GM21786 (cell line): Measurements from ENCODE around the gene IL17D.
"Not testable (repeated sequence)": the region's sequence is repeated elsewhere in the genome, so short reads cannot be mapped to it uniquely, and the experiment has no call there.

Source experiments
- ATAC-seq: cut with Tn5 transposase; IDR thresholded peaks from one replicate; pipeline ENCODE4 v1.9.1; 2021; ENCODE audit not compliant: unreplicated experiment

IL17D gene

DNA sequence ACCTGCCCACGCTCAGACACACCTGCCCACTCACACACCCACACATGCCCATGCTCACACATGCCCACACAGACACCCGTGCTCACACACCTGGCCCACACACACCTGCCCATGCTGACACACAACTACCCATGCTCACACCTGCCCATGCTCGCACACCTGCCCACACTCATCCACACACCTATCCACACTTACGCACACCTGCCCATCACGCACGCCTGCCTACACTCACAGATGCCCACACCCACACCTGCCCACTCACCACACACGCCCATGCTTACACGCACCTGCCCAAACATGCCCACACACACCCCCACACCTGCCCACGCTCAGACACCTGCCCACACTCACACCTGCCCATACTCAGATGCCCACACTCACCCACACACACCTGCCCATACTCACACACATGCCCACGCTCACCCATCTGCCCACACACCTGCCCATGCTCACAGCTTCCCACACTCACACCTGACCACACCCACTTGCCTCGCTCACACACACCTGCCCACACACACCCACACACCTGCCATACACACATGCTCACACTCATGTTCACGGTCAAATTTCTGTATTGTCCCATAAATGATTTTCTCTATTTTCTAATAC lies 15.6 kb downstream of the IL17D start:
- no peak for ATAC-seq

DNA sequence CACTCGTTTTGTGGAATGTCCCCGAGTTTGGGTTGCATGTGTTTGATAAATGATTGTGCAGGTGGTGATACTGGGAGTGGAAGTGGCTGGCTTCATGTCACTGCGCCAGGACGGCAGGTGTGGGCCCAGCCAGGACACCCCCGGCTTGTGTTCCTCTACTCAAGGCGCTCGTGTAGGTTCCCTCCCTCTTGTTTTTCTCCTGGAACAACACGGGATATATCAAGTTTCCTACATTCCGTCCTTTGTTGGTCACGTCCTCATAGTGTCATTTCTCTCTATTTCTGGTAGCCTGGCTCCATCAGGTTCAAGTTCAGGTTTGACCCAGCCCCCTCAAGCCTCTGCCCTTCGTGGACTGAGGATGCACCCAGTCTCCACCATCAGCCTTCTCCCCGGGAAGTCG lies 16.3 kb downstream of the IL17D start:
- ATAC-seq: no peak

DNA sequence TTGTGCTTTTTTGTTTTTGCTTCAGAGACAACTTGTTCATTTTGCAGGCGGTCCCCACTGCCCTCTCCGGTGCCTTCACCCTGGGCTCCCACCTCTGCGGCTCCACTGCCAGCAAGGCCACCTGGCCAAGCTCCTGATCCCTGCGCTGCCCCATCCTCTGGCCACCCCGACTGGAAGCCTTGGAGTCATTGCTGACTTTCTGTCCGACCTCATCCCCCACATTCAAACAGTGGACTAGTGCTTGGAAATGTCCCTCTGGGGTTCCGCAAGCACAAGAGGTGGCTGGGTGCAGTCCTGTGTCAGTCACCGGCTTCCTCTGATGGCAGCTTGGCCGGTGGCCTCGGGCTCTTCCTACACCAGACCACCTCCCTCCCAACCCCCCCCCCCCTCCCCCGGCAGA lies 17.0 kb downstream of the IL17D start:
- no peak for ATAC-seq

DNA sequence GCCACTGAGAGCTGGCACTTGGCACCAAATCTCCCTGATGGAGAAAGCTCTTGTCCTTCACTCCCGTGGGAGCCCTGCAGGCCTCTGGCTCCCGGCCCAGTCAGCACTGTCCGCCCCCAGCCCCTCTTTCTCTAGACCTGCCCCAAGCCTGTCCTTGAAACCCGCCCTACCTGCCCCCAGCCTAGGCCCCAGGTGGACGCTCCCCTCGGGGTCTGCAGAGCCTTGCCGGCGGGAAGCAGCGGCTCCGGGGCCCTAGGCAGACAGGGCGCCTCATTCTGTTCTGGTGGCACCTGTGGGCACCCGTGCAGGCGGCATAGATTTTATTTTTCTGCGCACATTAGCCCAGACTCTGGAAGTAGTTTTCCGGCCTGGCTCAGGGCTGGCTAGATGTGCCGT lies 17.6 kb downstream of the IL17D start:
- no peak for ATAC-seq

DNA sequence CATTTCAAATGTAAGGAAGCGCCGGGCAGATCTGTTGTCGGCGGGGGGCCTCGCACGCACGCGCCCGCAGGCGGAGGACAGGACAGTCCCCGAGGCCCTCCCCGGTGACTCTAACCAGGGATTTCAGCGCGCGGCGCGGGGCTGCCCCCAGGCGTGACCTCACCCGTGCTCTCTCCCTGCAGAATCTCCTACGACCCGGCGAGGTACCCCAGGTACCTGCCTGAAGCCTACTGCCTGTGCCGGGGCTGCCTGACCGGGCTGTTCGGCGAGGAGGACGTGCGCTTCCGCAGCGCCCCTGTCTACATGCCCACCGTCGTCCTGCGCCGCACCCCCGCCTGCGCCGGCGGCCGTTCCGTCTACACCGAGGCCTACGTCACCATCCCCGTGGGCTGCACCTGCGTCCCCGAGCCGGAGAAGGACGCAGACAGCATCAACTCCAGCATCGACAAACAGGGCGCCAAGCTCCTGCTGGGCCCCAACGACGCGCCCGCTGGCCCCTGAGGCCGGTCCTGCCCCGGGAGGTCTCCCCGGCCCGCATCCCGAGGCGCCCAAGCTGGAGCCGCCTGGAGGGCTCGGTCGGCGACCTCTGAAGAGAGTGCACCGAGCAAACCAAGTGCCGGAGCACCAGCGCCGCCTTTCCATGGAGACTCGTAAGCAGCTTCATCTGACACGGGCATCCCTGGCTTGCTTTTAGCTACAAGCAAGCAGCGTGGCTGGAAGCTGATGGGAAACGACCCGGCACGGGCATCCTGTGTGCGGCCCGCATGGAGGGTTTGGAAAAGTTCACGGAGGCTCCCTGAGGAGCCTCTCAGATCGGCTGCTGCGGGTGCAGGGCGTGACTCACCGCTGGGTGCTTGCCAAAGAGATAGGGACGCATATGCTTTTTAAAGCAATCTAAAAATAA lies 18.2 kb downstream of the IL17D start:
- ATAC-seq: no peak

DNA sequence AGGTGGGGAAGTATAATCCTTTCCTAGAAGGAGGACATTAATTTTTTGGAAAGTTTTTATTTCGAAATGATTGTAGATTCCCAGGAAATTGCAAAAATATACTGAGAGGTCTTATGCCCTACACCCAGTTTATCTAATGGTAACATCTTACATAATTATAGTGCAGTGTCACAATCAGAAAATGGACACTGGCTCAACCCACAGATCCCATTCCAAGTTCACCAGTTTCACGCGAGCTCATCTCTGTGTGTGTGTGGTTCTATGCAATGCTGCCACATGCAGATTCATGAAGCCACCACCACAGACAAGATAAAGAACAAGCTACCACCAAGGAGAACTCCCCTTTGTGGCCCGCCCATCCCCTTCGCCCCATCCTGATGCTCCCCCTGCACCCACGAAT lies 24.4 kb downstream of the IL17D start:
- no peak for ATAC-seq

DNA sequence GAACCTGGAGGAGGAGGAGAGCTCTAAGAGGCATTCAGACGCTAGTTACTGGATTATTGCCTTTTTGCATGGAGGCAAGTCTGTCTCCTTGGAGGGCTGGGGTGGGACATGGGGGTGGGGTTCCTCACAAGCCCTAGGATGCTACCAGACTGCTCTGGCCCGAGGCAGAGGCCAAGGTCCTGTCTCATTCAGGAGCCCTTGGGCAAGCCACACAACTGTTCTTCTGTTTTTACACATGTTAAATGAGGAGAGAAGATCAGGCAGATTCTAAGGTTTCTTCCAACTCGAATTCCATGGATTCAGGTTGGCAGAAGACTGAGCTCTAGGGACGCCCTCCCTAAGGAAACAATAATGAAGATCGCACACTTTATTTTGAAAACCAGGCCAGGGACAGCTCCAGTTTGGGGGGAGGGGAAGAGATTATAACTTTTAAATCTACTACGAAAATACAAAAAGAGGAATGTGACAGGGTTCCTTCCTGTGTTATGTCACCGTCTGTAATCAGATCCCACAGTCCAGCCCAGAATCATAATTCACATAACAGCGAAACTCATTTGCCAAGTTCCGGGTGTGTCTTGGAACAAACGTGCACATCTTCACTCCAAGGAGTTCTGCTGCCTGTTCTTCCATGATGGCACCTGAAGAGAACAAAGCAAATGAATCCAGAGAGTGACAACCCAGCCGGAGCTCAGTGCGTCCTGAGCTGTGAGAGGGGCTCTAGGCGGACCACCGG lies 25.2 kb downstream of the IL17D start:
- no peak for ATAC-seq

DNA sequence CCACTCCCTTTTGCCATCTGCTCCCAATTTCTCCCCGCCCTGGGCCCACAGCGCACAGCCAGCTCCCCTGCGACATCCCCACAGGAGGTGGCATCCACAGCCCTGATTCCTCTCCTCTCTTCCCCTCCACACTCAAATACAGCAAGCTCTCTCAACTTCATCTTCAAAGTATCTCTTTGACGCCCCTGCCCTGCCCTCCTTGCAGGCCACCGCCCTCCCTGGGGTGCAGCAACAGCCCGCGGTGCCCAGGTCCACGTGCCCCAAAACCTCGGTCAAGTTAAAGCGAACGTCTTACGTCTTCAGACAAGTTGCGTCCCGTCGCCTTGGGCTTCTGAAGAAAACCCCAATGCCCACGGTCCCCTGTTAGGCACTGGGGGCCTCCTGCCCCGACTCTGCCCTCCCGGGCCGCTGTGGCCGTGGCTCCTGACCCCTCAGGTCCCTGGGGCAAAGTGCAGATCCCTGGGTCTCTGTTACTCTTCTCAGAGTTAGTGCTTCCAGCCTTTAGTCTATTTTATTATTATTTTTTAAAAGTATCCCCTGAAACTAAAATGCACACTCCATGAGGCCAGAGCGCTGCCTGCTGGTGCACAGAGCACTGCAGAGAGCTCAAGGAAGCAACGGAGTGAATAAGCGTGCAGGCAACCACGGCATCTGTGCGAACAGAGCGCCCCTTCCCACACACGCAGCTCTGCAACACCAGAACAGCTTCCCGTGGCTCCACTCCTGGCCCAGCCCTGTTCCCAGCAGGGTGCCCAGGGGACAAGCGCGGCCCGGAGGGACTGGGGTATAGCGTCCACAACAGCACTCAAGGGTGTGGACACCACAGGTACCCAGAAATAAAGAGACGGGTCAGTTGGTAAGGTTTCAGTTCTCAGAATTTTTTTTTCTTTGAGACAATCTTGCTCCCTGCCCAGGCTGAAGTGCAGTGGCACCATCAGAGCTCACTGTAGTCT lies 26.4 kb downstream of the IL17D start:
- ATAC-seq: no peak

DNA sequence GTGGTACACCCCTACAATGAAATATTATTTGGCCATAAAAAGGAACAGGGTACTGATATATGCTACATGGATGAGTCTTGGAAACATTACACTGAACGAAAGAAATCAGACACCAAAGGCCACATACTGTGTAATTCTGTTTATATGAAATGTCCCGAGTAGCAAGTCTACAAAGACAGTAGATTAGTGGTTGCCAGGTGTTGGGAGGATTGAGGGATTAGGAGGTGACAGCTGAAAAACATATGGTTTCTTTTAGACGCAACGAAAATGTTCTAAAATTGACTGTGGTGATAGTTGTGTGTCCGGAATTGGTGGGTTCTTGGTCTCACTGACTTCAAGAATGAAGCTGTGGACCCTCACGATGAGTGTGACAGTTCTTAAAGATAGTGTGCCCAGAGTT lies 35.1 kb downstream of the IL17D start:
- ATAC-seq: no peak

DNA sequence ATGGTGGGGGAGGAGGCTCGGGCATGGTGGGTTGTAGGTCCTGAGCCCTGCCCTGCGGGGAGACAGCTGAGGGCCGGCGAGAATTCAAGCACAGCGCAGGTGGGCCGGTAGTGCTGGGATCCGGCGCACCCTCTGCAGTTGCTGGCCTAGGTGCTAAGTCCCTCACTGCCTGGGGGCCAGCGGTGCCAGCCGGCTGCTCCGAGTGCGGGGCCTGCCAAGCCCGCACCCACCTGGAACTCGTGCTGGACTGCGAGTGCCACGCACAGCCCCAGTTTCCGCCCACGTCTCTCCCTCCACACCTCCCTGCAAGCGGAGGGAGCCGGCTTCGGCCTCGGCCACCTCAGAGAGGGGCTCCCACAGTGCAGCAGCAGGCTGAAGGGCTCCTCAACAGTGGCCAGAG lies 36.5 kb downstream of the IL17D start:
- ATAC-seq: no peak

DNA sequence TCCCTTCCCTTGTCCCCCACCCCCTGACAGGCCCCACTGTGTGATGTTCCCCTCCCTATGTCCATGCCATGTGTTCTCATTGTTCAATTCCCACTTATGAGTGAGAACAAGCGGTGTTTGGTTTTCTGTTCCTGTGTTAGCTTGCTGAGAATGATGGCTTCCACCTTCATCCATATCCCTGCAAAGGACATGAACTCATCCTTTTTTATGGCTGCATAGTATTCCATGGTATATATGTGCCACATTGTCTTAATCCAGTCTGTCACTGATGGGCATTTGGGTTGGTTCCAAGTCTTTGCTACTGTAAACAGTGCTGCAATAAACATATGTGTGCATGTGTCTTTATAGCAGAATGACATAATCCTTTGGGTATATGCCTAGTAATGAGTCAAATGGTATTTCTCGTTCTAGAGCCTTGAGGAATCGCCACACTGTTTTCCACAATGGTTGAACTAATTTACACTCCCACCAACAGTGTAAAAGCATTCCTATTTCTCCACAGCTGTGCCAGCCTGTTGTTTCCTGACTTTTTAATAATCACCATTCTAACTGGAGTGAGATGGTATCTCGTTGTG lies 40.4 kb downstream of the IL17D start:
- ATAC-seq: not testable (repeated sequence)

DNA sequence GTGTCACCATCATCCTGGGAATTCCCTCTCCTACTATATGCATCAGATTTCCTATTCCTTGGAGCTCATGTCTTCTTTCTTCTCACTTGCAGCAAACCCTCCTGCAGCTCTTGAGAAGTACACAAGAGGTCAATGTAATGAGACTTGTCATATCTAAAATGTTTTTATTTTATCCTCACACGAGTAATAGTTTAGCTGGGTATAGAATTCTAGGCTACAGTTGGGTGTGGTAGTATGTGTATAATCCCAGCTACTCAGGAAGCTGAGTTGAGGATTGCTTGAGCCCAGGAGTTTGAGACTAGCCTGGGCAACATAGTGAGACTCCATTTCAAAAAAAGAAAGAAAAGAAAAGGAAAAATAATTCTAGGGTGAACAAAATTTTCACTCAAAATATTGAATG lies 45.9 kb downstream of the IL17D start:
- ATAC-seq: no peak

DNA sequence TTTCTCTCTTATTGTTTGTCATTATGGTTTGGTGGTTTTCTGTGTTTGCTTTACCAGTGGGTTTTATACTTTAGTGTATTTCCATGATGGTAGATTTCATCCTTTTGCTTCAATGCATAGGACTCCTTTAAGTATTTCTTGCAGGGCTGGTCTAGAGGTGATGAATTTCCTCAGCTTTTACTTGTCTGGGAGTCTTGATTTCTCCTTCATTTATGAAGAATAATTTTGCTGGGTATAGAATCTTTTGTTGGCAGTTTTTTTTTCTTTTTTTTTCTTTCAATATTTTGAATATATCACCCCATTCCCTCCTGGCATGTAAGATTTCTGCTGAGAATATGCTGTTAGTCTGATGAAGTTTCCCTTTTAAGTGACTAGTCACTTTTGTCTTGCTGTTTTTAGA lies 50.5 kb downstream of the IL17D start:
- ATAC-seq: no peak

DNA sequence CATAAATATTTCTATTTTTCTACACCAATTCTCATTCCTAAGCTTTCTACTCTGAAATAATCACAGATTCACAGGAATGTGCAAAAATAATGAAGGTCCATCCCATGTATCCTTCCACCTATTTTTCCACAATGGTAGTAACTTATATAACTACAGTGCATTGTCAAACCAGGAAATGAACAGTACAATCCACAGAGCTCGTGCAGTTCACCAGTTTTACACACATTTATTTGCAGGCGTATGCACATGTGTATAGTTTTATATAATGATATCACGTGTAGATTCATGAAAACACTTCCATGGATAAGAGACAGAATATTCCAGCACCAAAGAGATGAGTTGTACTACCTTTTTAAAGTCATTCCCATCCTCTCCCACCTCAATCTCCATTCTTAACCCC lies 57.4 kb downstream of the IL17D start:
- no peak for ATAC-seq

DNA sequence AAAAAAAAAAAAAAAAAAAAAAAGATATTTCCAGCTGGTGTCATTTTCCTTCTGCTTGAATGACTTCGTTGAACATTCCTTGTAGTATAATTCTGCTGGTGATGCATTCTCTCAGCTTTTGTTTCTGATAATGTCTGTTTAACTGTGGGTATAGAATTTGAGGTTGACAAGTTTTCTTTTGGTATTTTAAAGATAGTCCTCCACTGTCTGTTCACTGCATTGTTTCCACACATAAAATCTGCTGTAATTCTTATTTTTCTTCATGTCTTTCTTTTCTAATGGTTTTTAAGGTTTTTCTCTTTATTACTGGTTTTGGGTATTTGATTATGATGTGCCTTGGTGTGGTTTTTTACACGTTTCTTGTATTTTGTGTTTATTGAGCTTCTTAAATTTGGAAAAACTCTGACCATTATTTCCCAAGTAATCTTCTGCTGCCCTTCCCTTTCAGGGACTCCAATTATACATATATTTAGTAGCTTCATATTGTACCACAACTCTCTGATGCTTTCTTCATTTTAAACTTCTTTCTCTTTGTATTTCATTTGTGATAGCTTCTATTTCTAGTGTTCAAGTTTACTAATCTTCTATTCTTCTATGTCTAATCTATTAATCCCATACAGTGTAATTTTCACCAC lies 63.9 kb downstream of the IL17D start:
- ATAC-seq: no peak

DNA sequence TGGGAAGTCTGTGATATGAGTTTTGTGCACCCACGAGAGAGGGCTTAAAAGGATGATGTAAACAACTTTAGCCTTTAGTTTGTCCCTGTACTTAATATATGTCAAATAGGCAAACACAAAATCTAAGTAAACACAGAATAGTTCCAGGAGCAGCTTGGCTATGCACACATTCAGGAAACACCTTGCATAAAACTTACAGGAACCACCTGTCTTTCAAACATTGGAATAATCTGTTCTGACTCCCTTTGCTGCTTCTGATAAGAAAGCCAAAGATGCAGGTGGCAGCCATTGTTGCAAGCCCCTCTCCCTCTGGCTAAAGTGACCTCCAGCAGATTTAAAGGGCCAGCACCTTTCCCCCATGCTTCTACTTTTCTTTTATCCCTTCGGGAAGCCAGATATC lies 65.6 kb downstream of the IL17D start:
- no peak for ATAC-seq

DNA sequence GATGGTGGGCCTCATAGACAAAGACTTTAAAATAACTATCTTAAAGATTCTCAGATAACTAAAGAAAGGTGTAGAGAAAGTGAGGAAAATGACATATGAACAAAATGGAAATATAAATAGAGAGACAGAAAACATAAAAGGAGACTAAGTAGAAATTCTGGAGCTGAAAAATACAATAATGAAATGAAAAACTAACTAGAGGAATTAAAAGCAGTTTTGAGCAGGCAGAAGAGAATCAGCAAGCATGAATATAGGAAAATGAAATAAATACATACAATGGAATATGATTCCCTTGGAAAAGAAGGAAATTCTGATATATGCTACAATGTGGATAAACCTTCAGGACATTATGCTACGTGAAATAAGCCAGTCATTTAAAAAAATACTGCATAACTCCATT lies 66.3 kb downstream of the IL17D start:
- no peak for ATAC-seq
